Mesenchymal stem cell (in vitro differentiated cells and primary cell): ENCODE data around the gene LENEP.

Source experiments
- DNase-seq: peaks from one replicate; pipeline ENCODE4 v3.0.0-alpha.2; 2013
- H2AFZ ChIP-seq: one replicate; pipeline ENCODE4 v1.6.1; 2013; ENCODE audit warnings: low read depth, mild to moderate bottlenecking, control low read depth, inconsistent platforms, low read length, moderate library complexity
- H2AK5ac ChIP-seq: 2 replicates; pipeline ENCODE4 v1.6.1; 2013; ENCODE audit warnings: low read length, moderate library complexity, mild to moderate bottlenecking, inconsistent platforms; ENCODE audit not compliant: severe bottlenecking
- H2BK120ac ChIP-seq: one replicate; pipeline ENCODE4 v1.6.1; 2013; ENCODE audit warnings: low read depth, mild to moderate bottlenecking, inconsistent platforms, low read length, moderate library complexity
- H2BK12ac ChIP-seq, 2 experiments: one replicate each; pipeline ENCODE4 v1.6.1; 2013; ENCODE audit warnings: inconsistent platforms in 2 of 2, low read length in 2 of 2, mild to moderate bottlenecking in 2 of 2, moderate library complexity in 2 of 2, control low read depth in 1 of 2
- H2BK15ac ChIP-seq: one replicate; pipeline ENCODE4 v1.6.1; 2013; ENCODE audit warnings: mild to moderate bottlenecking, low read depth, inconsistent platforms; ENCODE audit not compliant: poor library complexity, severe bottlenecking
- H2BK5ac ChIP-seq: 2 replicates; pipeline ENCODE4 v1.6.1; 2013; ENCODE audit warnings: low read depth, mild to moderate bottlenecking, low read length, control low read depth, inconsistent platforms; ENCODE audit not compliant: poor library complexity, severe bottlenecking
- H3K14ac ChIP-seq, 2 experiments: one replicate each; pipeline ENCODE4 v1.6.1; 2013; ENCODE audit warnings: inconsistent platforms in 2 of 2, low read length in 2 of 2, control low read depth in 1 of 2, mild to moderate bottlenecking in 1 of 2, moderate library complexity in 1 of 2
- H3K18ac ChIP-seq, 2 experiments: one replicate each; pipeline ENCODE4 v1.6.1; 2013; ENCODE audit warnings: inconsistent platforms in 2 of 2, low read length in 2 of 2, control low read depth in 1 of 2, low read depth in 1 of 2, mild to moderate bottlenecking in 1 of 2
- H3K23ac ChIP-seq, 2 experiments: one replicate each; pipeline ENCODE4 v1.6.1; 2013; ENCODE audit warnings: inconsistent platforms in 2 of 2, low read length in 2 of 2, mild to moderate bottlenecking in 2 of 2, moderate library complexity in 2 of 2, control low read depth in 1 of 2
- H3K27ac ChIP-seq: 2 replicates; pipeline ENCODE4 v1.5.1; 2013; ENCODE audit warnings: mild to moderate bottlenecking, moderate library complexity, low read length, control low read depth, inconsistent platforms; ENCODE audit not compliant: poor library complexity, severe bottlenecking
- H3K27me3 ChIP-seq, 2 experiments: 2 replicates each; pipeline versions ENCODE4 v1.6.1 to v1.7.0; 2013; ENCODE audit warnings: low read length in 2 of 2, mild to moderate bottlenecking in 2 of 2, moderate library complexity in 2 of 2, control low read depth in 1 of 2, inconsistent platforms in 1 of 2; ENCODE audit not compliant: control insufficient read depth in 1 of 2, insufficient read depth in 1 of 2
- H3K36me3 ChIP-seq, 2 experiments: 2 replicates each; pipeline versions ENCODE4 v1.6.1 to v1.7.0; 2013; ENCODE audit warnings: low read length in 2 of 2, control low read depth in 1 of 2, inconsistent platforms in 1 of 2, low read depth in 1 of 2, mild to moderate bottlenecking in 1 of 2; ENCODE audit not compliant: insufficient read depth in 2 of 2, control insufficient read depth in 1 of 2
- H3K4ac ChIP-seq, 2 experiments: one replicate each; pipeline ENCODE4 v1.6.1; 2013; ENCODE audit warnings: inconsistent platforms in 2 of 2, low read length in 2 of 2, mild to moderate bottlenecking in 2 of 2, moderate library complexity in 2 of 2, control low read depth in 1 of 2, low read depth in 1 of 2
- H3K4me1 ChIP-seq: 2 replicates; pipeline ENCODE4 v1.6.1; 2013; ENCODE audit warnings: low read depth, low read length, control low read depth; ENCODE audit not compliant: control insufficient read depth, insufficient read depth
- H3K4me2 ChIP-seq: 2 replicates; pipeline ENCODE4 v1.6.1; 2013; ENCODE audit warnings: low read length, mild to moderate bottlenecking, inconsistent platforms; ENCODE audit not compliant: poor library complexity, severe bottlenecking
- H3K4me3 ChIP-seq, 2 experiments: 2 replicates each; pipeline versions ENCODE4 v1.5.1 to v1.7.0; 2013; ENCODE audit warnings: low read length in 2 of 2, mild to moderate bottlenecking in 2 of 2, control low read depth in 1 of 2, low read depth in 1 of 2; ENCODE audit not compliant: insufficient read depth in 1 of 2
- H3K79me1 ChIP-seq: replicated peaks from 2 replicates; pipeline ENCODE4 v1.6.1; 2013; ENCODE audit warnings: mild to moderate bottlenecking, control low read depth, low read length, inconsistent platforms; ENCODE audit not compliant: poor library complexity, severe bottlenecking
- H3K9ac ChIP-seq: 2 replicates; pipeline ENCODE4 v1.7.0; 2013; ENCODE audit warnings: mild to moderate bottlenecking, low read length, moderate library complexity
- H3K9me3 ChIP-seq: 2 replicates; pipeline ENCODE4 v1.7.0; 2013; ENCODE audit warnings: mild to moderate bottlenecking, low read length; ENCODE audit not compliant: control insufficient read depth
- H4K8ac ChIP-seq: one replicate; pipeline ENCODE4 v1.6.1; 2013; ENCODE audit warnings: inconsistent platforms, mild to moderate bottlenecking, low read length, moderate library complexity
- H4K91ac ChIP-seq: one replicate; pipeline ENCODE4 v1.6.1; 2013; ENCODE audit warnings: mild to moderate bottlenecking, low read length, inconsistent platforms
- WGBS: methylation state at CpG from one replicate; pipeline ENCODE4 v1.1.7; 2013; ENCODE audit warnings: mixed read lengths; 5-methylcytosine and 5-hydroxymethylcytosine counted together

The LENEP gene

GRCh38 chr1:154972517-154973343, 20.7 kb upstream of the LENEP start:
- peaks cover 9 to 10% of the 10 kb centered on the region in 2 experiments for H3K36me3 ChIP-seq
- peak overlapping the region; percentile 15 to 94 for H2BK12ac ChIP-seq
- H3K14ac ChIP-seq, result peak overlapping the region in 1 of 2 experiments; percentile 89
- peak overlapping the region; percentile 91 for H4K91ac ChIP-seq
- 4% methylated on average over 11 of the region's 18 CpGs for whole genome bisulfite sequencing
- H3K4me3 ChIP-seq, result peak overlapping the region in 1 of 2 experiments; percentile 85
- H2AFZ ChIP-seq, result no peak overlapping the region
- peak overlapping the region; percentile 100 for H2AK5ac ChIP-seq
- no peaks in the 10 kb centered on the region for H3K27me3 ChIP-seq
- H3K79me1 ChIP-seq, result no peaks in the 10 kb centered on the region
- peak overlapping the region; percentile 100 for H3K27ac ChIP-seq
- peak overlapping the region; percentile 64 for H3K4me2 ChIP-seq
- H3K18ac ChIP-seq, result peak overlapping the region; percentile 93 to 98
- peak overlapping the region in 1 of 2 experiments; percentile 31 for H3K23ac ChIP-seq
- H2BK120ac ChIP-seq, result peak overlapping the region; percentile 69
- DNase-seq, result peak; percentile 97
- peak overlapping the region; percentile 51 to 97 for H3K4ac ChIP-seq
- peaks cover 22% of the 10 kb centered on the region for H3K4me1 ChIP-seq
- peak overlapping the region; percentile 93 for H4K8ac ChIP-seq
- H2BK15ac ChIP-seq, result peak overlapping the region; percentile 30
- H3K9me3 ChIP-seq, result no peaks in the 10 kb centered on the region
- peak overlapping the region; percentile 92 for H2BK5ac ChIP-seq
- peak overlapping the region; percentile 98 for H3K9ac ChIP-seq

GRCh38 chr1:154973344-154974101, 19.9 kb upstream of the LENEP start:
- peak overlapping the region; percentile 15 for H2BK15ac ChIP-seq
- H3K23ac ChIP-seq, result no peak overlapping the region
- no peak overlapping the region for H3K14ac ChIP-seq
- H3K4me1 ChIP-seq, result peaks cover 15% of the 10 kb centered on the region
- peak overlapping the region; percentile 57 for H4K8ac ChIP-seq
- peak overlapping the region; percentile 87 for H2BK120ac ChIP-seq
- no peaks in the 10 kb centered on the region for H3K9me3 ChIP-seq
- peak overlapping the region; percentile 98 for H3K9ac ChIP-seq
- H3K4me3 ChIP-seq, result peak overlapping the region; percentile 76 to 85
- H3K27ac ChIP-seq, result peak overlapping the region; percentile 100
- H3K27me3 ChIP-seq, result no peaks in the 10 kb centered on the region
- H2AFZ ChIP-seq, result no peak overlapping the region
- H3K18ac ChIP-seq, result peak overlapping the region; percentile 28 to 96
- no peak overlapping the region for H2BK12ac ChIP-seq
- H3K4me2 ChIP-seq, result peak overlapping the region; percentile 86
- peaks cover 2 to 7% of the 10 kb centered on the region in 2 experiments for H3K36me3 ChIP-seq
- H2AK5ac ChIP-seq, result peak overlapping the region; percentile 95
- H2BK5ac ChIP-seq, result peak overlapping the region; percentile 95
- H3K79me1 ChIP-seq, result no peaks in the 10 kb centered on the region
- DNase-seq, result peak; percentile 99
- under 1% methylated on average over 26 of the region's 37 CpGs for WGBS
- peak overlapping the region; percentile 83 to 85 for H3K4ac ChIP-seq
- H4K91ac ChIP-seq, result peak overlapping the region; percentile 78

DNA sequence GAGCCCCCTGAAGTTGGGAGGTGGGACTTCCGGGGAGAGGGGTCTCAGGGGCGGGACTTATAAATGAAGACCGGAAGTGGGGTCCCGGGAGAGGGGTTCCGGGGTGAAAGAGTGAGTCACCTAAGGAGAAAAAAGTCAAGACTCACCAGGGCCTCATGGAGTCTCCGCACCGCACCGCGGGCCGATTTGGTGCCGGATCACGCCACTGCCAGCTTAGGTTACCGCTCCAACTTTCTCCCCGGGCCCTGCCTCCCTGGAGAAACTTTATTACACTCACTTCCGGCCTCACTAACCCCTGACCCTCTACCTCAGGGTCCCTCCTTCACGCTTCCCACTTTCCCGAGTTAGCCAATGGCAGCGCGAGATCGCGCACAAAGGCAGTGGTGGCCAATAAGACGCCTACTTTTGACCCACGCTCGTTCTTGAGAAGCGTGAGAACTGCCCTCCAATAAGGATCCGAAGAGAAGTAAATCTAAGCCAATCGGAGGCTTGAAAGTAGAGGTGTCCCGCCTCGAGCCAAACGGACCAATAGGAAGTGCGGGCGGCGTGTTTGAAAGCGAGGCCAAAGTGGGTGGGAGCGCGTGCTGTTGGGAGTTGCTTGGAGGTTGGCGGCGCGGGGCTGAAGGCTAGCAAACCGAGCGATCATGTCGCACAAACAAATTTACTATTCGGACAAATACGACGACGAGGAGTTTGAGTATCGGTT, 19.1 kb upstream of the LENEP start, which contains the start of gene CKS1B:
TSS of gene CKS1B (plus strand) at position 580 of the 706 bp plus-strand sequence. CDS start at position 645, 65 bp downstream.
- Histone ChIP-seq H4K8ac (peak within 1 kb of the TSS; percentile 98), H2BK12ac (peak within 1 kb of the TSS in 1 of 2 experiments; percentile 27), H3K79me1 (no peaks in the 10 kb centered on the region), H3K36me3 (peaks cover 0 to 10% of the 10 kb centered on the region in 2 experiments), H3K23ac (peak within 1 kb of the TSS in 1 of 2 experiments; percentile 8), H2AFZ (peak within 1 kb of the TSS; percentile 56), H3K14ac (peak within 1 kb of the TSS in 1 of 2 experiments; percentile 23), H3K4ac (peak within 1 kb of the TSS; percentile 83 to 89), H3K4me1 (peaks cover 9% of the 10 kb centered on the region), H2BK120ac (peak within 1 kb of the TSS; percentile 87), H2AK5ac (peak within 1 kb of the TSS; percentile 95), H2BK15ac (peak within 1 kb of the TSS; percentile 100), H3K27me3 (no peaks in the 10 kb centered on the region), H4K91ac (peak within 1 kb of the TSS; percentile 96), H3K9ac (peak within 1 kb of the TSS; percentile 98), H2BK5ac (peak within 1 kb of the TSS; percentile 95), H3K27ac (peak within 1 kb of the TSS; percentile 100), H3K4me2 (peak within 1 kb of the TSS; percentile 86), H3K18ac (peak within 1 kb of the TSS; percentile 90 to 96), H3K9me3 (no peaks in the 10 kb centered on the region), H3K4me3 (peak within 1 kb of the TSS; percentile 76 to 85)
- peak; percentile 100 for DNase-seq
- under 1% methylated on average over 46 of the region's 47 CpGs for WGBS
